ENCODE data around the gene DCHS2.

DCHS2 gene, protein sequence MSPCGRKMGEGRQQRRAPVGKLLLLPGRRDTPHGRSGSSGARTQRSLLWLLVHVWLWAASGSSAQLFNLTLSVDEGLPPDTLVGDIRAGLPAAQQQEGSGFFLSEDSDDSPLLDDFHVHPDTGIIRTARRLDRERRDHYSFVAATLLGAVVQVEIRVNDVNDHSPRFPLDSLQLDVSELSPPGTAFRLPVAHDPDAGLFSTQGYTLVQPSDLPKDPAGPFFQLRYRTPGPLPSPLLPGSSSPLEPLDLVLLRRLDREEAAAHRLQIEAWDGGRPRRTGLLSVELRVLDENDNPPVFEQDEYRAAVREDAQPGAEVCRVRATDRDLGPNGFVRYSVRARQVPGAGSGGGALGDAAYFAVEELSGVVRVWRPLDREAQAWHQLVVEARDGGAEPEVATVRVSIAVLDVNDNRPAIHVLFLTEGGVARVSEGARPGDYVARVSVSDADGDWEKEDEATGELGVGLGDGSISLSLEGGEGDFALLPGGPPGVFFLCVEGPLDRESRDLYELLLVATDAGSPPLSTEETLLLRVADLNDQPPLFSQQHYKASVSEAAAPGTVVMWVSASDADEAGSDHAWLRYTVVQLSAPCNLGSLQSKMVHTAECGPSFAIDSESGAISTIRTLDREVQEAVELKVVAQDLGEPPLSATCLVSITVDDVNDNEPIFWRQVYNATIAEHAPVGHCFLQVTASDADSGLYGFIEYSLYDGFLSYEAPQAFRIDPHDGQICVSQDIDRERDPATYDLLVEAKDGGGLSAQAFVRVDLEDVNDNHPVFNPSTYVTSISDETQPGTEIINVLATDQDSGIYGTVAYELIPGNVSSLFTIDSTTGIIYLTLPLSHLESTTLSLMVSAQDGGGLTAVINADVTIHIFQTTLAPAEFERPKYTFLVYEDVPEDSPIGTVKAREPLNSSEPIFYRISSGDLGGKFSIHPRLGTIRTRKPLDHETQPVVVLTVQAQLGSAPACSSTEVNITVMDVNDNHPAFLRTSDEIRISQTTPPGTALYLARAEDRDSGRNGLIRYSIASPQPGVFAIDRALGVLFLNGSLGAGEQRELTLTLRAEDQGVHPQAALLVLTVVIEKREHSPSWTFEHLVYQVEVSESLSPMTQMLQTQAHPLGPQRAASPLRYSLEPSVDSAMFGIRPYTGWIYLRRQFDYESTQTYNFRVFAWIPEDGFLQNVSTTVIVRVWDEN (N-terminal part only)

DNA sequence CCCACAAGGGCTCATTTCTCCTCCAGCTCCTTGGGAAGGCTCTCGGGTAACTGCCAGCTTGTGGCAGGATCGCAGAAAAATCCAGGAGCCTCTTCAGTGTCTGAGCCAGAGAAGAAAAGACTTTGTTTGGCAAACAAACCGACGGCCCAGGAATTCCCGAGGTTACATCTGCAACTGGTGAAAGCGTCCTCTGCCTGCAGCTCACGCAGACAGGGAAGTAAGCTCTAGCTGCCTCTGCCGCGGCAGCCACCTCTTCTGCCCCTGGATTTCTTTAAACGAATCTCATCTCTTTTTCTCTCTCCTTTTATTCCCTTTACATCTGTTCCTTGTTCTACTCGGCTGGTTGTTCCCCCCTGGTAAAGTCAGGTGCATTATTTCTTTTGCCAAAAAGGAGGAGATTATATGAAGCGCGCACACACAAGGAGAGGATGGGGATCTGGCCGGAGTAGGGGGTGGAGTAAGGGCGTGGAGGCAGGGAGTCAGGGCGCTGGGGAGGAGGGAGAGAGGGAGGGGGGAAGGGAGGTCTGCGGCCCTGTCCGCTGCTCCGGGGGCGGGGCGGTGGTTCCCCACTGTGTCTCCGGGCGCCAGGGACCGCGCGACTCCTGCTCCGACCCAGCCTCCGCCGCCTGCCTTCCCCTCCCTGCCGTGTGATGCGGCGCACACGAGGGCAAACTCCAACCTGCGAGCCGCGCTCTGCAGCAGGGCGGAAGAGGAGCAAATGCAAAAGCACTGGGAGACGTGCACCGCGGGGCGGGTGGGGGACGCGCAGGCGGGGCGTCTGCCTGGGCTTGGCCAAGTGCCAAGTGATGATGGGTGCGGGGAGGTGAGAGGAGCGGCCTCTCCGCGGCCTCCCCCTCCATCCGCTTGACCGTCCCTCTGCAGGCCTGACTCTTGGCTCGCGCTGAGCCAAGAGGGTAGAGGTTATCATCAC is at the start of gene DCHS2:
TSS of gene DCHS2 (minus strand) at position 459 of the 931 bp plus-strand sequence. CDS start at position 15, 444 bp downstream.
- no peak for DNase-seq

DNA sequence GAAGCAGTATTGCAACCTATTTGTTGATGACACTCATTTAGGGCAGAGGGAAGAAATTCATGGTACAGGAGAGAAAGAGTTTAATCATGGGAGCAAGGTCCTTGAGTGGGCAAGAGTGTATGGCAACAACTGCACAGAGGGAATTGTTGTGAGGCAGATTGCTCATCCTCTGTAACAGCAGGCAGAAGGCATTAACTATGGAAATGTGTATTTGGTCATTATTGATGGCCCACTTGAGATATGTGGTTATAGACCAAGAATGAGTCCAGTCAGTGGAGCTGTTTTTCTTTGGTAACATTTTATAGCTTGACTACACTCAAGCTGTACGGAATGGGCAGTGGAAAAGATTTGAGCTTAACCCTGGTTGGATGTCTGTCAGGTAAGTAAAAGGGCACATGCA is 42.7 kb upstream of the DCHS2 start:
- DNase-seq: no peak

DNA sequence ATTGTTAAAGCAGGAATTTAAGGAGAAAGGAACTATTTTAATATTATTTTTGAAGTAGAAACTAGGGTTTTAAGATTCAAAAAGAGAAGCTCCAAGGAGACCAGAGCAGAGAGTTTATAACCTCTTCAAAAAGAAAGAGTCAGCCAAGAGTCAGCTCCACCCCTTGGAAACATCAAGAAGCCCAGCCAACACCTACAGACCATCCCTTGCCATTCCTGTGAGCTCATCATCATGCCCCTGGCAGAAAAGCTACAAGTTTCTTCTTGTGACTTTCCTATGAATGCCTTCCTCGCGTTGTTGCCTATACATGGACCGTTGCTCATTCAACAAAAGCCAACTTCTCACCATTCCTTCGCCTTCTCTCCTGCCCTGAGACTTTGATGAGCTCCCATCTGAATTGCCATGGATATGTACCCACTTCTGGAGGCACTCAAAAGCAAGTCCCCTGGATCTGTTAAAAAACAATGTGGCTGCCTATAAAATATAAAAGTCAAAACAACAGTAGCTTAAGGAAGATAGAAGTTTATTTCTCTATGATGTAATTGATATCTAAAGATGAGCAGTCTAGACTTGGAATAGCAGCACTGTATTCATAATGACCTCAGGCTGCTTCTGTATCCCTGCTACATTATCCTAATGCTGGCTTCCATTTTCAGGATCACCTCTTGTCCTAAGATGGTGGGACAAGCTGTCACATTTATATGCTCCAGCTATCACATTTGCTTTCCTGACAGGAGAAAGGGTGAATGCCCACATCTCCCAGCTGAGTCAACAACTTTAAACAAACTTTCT is 38.3 kb upstream of the DCHS2 start:
- no peak for DNase-seq

DNA sequence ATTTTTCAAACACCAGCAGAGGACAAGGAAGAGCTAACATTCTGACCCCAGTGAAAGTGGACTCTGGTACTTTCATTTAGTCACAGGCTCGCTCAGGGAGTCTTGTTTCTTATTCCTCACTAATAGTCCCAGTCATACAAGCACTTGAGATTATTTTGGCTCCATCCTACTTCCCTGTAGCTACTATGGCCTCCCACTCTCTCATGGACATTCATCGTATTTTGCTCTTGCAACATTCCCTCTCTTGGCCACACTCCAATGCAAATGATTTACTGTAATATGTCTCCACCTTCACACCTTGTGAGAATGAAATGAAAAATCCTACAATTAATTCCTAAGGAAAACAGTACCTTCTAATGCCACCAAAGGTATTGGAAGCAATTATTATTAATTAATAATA is 37.3 kb upstream of the DCHS2 start:
- DNase-seq: no peak

DNA sequence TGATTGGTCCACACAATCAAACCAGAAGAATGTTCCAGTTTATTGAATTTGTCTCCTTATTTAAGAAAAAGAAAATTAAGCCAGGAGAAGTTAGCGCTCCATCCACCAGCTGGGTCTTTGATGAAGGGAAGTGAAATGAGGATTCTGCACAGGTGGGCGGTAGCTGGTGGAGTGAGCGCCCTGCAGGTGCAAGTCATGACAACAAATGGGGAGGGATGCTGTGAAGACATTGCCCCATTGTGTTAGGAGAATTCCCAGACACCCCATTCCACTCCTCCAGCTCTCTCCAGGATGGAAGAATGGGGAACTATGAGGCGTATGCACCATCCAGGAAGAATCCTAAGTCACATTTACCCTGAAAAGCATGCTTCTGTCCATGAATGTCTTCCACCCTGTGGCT is 35.7 kb upstream of the DCHS2 start:
- DNase-seq: no peak

DNA sequence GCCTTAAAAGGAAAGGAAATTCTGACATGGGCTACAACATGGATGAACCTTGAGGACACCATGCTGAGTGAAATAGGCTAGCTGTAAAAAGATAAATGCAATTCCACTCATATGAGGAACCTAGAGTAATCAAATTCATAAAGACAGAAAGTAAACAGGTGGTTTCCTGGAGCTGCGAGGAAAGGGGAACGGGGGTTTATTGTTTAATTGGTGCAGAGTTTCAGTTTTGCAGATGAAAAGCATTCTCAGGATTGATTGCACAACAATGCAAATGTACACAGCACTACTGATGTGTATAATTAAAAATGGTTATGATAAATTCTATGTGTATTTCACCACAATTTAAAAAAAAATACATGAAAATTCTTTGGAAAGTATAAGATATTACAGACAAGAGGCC is 34.6 kb upstream of the DCHS2 start:
- no peak for DNase-seq

DNA sequence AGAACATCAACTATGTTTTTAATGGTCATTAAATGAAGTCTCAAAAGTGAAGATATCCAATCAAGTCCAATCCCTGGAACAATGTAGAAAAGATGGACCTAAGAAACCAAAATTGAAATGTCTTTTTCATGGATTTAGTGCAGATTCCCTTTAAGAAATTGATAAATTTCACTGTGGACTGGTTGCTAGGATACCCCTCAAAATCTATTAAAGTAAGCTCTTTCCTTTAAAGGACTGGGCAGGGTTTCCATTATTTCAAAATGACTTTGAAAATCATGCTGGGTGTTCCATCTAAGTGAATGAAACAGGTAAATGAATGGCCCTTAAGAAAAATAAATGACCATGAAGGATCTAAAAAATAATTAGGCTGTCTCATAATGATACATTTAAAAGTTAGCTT is 30.0 kb upstream of the DCHS2 start:
- no peak for DNase-seq

DNA sequence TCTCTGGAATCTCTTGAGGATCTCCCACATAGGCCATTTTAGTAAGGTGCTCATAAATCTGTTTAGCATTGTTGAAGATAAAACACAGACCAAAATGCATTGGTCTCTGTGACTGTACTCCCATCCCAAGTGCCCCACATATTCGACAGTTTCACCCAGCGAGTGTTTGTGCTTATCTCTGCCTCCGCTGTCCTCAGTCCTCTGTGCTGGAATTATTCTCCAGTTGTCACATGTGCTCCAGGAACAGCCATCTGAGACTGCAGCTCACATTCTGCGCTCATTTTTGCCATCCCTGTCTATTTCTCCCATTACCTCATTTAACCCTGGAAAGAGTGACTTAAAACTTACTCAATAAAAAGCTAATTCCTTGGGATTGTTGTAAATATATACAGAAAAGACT is 27.6 kb upstream of the DCHS2 start:
- DNase-seq: no peak

DNA sequence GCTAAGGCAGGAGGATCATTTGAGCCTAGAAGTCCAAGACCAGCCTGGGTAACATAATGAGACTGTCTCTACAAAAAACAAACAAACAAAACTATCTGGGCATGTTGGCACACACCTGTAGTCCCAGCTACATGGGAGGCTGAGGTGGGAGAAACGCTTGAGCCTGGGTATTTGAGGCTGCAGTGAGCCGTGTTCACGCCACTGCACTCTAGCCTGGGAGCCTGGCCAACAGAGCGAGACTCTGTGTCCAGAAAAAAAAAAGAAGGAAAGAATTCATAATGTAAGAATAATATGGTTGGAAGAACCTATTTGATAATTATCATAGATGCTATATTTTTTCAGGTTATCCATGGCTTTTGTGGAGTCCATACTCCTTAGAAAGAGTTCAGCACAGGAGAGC is 26.0 kb upstream of the DCHS2 start:
- no peak for DNase-seq

DNA sequence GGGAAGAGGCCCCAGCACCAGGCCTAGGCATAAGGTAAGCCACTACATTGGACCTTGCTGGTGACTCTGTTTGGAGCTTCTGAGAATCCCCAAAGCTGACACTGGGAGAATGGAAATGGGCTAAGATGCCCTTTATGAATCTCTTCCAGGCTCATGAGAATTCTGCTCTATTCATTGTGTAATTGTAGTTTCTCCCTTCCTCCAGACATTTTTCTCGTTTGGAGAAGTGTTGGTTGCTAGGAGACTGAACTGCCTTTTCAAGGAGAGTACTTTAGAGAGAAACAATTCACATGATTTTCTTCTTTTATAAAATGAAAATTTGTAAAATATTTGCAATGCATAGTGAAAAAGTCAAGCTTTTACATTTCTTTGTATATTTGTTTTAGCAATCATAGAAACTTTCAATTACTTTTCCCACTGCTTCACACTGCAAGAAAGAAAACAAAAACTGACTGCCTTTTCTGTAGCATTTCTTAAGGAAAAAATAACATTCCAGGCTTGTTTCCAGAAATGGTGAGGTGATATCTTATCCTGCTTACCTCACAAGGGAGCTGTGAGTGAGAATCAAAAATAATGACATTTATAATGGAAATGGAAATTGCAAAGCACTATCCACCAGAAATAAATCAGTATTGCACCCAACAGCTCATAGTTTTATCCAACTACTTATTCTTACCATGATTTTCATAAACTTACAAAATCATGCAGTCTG is 24.9 kb upstream of the DCHS2 start:
- no peak for DNase-seq

GRCh38 chr4:154511981-154512380 is 20.4 kb upstream of the DCHS2 start:
- DNase-seq: no peak

- DNase-seq: no peak
Measured at GRCh38 chr4:154511548-154511947, 19.9 kb upstream of the DCHS2 start.

GRCh38 chr4:154507156-154507555 is 15.6 kb upstream of the DCHS2 start:
- DNase-seq: no peak

DNA sequence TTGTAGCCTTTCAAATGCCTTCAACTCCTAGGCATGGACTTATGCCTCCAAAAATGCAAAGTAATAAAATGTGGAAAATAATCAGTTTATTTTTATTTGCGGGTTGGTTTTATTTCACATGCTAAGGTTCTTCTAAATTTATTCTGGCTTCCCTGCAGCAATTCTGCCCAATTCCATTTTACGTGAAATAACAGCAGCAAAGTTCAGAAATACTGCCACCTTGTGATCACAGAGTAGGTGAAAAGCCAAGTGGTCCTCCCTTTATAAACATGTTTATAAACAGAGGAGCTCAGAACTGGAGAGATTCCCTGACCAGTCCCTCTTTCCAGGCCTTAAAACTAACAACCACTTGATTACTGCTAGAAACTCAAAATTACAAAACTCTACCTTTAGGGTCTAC is 14.7 kb upstream of the DCHS2 start:
- no peak for DNase-seq

DNA sequence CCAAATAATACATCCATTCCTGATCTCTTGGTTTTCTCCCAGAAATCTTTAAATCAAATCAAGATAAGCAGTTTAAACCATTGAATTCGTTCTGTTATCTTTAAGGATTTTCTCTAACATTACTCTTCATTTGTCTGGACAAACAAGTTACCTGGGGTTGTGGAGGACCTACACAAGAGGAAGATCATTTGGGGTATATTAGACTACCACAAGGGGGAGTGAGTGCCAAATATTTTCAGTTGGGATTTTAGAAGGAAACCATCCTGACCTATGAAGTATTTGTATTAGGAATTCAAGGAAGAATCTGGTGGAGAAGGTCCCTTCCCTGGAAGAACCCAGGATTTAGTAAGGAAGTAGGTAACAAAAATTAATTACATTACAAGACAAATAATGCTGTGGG is 12.0 kb upstream of the DCHS2 start:
- no peak for DNase-seq

DNA sequence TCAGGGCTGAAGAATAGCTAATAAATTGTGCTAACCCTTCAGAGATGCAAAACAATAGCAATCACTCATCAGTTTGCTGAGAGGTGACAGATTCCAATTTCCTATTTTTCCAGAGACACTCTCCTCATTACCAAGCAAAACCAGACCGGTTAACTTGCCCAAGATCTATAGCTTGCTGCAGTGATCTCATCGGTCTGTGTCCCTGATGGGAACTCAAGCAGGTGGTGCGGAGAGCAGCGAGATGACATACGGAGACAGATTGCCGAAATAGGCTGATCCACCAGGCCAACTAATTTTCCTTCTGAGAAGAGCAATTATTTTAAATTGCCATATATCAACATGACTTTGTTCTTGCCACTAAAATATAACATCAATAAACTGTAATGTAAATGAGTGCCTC is 10.5 kb upstream of the DCHS2 start:
- no peak for DNase-seq

GRCh38 chr4:154497889-154498288 is 6.3 kb upstream of the DCHS2 start:
- DNase-seq: no peak

DNA sequence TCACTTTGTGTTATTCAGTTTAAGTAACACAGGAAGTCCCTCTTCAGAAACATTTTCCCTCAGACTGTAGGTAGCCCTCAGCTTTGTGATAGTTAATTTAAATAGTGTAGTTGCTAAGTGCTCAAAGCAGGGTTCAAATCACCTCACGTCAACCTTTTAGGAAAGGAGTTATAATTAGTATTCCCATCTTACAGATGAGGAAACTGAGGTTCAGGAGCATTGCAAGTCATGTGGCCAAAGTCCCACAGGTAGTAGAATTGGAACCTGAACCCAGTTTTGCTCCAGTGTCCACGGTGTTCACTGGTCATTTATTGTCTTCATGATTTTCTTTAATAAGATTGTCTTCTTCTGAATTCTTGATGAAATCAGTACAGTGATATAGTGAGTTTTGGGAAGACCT is 4.3 kb upstream of the DCHS2 start:
- DNase-seq: no peak

- no peak for DNase-seq
Measured at GRCh38 chr4:154492288-154492687, 689 bp upstream of the DCHS2 start.

- DNase-seq: no peak
Measured at GRCh38 chr4:154490583-154491340, 837 bp downstream of the DCHS2 start.

Measured in amniotic stem cell (primary cell).